Endometrial microvascular endothelial cells (primary cell): Measurements from ENCODE around the gene SYNE1. TPM values are rescaled to one million over a fixed set of nuclear protein-coding genes. Genes with fewer than 3 reads are reported as not detected.

Experiments
- in situ Hi-C: cut with HindIII; loops from 2 replicates; pipeline ENCODE4 v1.10.0; 2017; ENCODE audit warnings: low sequenced_read_pairs, low pct_unique_long_range_greater_than_20kb; ENCODE audit errors: inconsistent ontology term
- total RNA-seq: library from RNA; depleted of rRNA; stranded (reverse); fragments of >200 nt; gene quantifications from one replicate; pipeline ENCODE4 v1.2.3, GENCODE V29; 2015; ENCODE audit errors: inconsistent ontology term

SYNE1 gene
- total RNA-seq, 1 donor from 2014 or later = 61.6 TPM

DNA sequence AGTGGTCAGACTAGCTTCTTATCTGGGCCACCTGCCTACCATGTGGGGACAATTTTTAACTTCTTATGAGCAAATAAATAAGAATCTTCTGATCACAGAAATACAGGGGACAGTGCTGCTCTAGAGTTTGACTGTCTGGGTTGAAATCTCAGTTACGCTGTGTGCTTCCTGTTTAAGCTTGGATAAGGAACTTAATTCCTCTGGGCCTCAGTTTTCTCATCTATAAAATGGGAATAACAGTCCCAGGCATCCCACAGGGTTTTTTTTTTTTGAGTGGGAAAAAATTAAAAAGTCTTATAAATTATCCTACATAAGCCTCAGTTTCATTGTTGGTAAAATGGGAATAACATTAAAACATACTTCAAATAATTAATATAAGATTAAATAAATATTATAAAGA lies 488.8 kb downstream of the SYNE1 start:
- in situ Hi-C loops = loop anchor here (25.0 kb wide), 1 partner anchor 386 kb away; no protein-coding TSS in a partner anchor

DNA sequence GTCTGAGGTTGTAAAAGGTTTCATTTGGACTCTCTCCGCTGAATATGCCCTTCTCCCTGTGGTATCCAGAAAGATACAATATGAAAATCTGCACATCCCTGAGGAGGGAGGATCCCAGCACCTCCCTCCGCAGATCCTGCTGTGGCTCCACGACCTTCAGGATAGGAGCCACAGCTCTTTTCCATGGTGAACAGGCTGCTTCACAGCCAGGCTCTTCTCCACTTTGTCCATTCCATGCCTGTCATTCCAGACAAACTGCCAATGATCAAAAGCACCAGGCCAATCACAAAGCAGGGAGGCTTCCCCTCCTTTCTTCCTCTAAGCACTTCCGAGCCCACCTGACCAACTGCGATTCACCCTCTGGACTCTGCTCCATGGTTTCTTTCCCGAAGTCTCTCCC lies 489.9 kb downstream of the SYNE1 start:
- in situ Hi-C loops = loop anchor here (25.0 kb wide), 1 partner anchor 385 kb away; no protein-coding TSS in a partner anchor

DNA sequence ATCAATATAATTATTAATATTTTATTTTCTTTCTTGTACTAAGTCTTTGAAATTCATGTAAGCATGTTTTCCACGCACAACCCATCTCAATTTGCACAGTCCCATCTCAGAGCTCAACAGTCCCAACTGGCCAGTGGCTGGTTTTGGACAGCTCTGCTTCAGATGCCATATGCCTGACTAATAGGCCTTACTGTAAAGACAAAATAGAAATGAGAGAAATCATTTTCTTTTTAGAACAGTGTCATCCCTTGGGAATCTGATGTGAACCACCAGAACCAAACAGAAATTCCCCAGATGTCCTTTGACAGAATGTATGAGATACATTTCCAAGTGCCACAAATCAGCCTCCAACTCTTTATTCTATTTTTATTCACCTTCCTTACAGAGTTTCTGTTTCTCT lies 490.8 kb downstream of the SYNE1 start:
- in situ Hi-C loops = loop anchor here (25.0 kb wide), 1 partner anchor 384 kb away; no protein-coding TSS in a partner anchor

DNA sequence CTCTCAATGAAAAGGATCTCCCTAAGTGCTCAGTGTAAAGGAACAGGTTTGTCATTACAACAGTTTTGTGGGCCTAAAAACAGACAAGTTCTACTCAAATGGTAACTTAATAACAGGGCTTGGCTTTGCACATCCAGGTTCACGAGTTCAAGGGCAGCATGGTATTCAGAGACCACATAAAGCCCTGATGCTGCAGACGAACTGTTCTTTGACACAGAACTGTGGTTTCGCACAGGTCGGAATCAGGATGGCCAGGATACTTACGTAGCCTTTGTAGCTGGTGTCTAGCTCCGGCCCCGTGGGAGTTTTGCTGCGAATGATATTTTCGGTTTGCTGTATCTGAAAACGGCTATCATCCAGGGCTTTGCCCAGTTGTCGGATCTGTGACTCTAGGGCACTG lies 493.8 kb downstream of the SYNE1 start:
- in situ Hi-C loops = loop anchor here (25.0 kb wide), 1 partner anchor 381 kb away; no protein-coding TSS in a partner anchor

DNA sequence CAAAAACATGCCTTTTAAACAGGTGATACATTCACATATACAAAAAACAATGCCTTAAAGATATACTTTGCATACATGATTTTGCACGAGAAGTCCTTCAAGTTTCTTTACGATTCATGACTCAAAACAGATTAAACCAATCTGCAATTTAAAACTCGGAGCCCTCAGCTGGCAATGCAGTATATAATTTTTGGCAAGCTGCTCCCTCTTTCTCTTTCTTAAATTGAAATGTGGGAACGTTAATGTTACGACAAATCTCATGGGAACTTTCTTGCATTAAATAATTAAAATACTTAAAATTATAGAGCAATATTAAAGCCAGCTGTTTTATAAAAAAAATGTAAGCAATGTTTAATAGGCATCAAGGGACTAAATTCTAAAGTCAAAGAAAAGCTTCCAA lies 495.1 kb downstream of the SYNE1 start:
- in situ Hi-C loops = loop anchor here (25.0 kb wide), 1 partner anchor 380 kb away; no protein-coding TSS in a partner anchor

DNA sequence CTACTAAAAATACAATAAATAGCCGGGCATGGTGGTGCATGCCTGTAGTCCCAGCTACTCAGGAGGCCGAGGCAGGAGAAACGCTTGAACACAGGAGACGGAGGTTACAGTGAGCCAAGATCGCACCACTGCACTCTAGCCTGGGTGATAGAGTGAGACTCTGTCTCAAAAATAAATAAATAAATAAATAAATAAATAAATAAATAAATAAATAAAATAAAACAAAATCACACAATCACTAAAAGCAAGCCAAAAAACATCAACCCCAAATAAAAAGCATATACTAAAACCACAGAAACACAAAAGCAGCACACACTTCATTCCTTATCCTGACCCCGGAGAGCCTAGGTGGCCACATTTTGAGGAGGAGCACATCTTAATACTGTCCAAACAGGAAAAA lies 498.8 kb downstream of the SYNE1 start:
- in situ Hi-C loops = loop anchor here (25.0 kb wide), 1 partner anchor 376 kb away; no protein-coding TSS in a partner anchor

DNA sequence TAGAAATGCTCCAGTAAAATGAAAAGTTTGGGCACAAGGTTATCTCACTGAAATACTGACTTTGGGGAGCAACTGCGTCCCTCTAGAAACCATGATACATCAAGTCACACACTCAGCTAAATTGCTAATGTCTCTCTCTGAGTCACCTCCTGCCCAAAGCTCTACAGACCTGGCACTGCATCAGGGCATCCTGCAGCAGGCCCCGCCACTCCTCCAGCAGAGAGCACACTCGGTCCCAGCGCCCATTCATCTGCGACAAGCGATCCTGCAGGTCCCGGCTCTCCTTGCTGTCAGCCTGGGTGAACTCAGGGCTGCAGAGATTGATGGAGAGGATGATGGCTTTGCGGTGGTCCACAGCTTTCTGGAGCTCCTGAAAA lies 500.7 kb downstream of the SYNE1 start:
- in situ Hi-C loops = loop anchor here (25.0 kb wide), 1 partner anchor 374 kb away; no protein-coding TSS in a partner anchor

DNA sequence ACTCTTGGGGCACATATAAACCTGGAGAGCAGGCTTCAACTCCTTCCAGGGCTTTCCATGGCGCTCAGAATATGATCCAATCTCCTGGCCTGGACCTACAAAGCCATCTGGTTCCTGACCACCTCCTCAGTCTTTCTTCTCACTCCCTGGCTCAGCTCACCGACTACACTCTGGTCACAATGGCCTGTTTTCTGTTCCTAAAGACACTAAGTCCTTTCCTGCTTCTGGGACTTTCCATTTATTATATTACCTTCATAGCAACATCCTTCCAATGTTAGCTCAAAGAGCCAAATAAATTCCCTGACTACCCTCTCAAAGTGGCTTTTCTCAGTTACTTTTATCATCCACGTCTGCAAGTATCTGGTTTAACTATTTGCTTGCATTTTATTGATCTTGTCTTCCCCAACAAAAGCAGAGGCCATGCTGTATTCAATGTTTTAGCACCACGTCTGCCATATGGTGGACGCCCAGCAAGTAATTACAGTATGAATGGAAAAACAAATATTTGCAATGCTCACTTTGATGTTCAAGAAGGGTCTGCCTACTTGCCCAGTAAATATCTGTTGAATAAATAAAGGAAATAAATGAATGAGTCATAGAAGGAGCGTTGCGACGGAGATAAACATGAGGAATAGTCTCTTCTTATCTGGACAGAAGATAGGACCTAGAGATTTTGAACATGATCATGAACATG lies 501.3 kb downstream of the SYNE1 start:
- in situ Hi-C loops = loop anchor here (25.0 kb wide), 1 partner anchor 374 kb away; no protein-coding TSS in a partner anchor

DNA sequence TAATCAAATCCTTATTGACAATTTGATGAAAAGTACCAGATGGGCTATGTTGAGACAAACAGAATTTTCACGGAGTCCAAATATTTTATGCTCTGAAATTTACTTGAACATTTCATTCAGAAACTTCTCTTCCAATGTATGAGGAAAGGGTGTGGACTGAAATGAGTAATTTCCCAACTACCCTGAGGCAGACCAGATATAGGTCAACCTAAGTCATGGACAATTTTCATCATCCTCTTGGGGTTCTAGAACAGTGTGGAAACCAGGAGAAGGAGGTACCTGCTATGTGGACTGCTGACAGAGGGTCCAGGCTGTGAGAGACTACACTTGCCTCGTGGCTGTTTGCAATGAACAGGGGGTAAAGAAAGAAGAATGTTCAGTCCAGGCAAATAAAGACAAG lies 506.7 kb downstream of the SYNE1 start:
- in situ Hi-C loops = loop anchor here (25.0 kb wide), 1 partner anchor 368 kb away; no protein-coding TSS in a partner anchor

DNA sequence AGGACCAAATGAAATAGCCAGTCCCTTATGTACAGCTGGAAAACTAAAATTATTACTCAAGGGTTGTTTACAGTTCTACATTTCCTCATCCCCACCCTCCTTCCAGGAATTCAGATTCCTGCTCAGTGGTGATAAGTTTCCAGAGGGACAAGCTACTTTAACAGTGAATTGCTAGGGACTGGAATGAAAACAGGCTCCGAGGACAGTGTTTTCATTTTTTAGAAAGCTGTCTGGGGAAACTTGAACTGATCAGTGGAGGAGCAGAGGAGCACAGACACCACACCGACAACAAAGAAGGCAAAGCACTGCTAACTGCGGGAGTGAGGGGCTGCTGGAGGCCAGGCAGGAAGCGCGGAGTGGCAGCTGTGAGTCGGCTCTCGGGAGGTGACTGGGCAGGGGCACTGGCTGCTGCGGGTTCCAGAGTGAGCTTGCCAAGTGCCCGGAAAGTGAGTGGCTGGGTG lies 507.4 kb downstream of the SYNE1 start:
- in situ Hi-C loops = loop anchor here (25.0 kb wide), 1 partner anchor 367 kb away; no protein-coding TSS in a partner anchor

DNA sequence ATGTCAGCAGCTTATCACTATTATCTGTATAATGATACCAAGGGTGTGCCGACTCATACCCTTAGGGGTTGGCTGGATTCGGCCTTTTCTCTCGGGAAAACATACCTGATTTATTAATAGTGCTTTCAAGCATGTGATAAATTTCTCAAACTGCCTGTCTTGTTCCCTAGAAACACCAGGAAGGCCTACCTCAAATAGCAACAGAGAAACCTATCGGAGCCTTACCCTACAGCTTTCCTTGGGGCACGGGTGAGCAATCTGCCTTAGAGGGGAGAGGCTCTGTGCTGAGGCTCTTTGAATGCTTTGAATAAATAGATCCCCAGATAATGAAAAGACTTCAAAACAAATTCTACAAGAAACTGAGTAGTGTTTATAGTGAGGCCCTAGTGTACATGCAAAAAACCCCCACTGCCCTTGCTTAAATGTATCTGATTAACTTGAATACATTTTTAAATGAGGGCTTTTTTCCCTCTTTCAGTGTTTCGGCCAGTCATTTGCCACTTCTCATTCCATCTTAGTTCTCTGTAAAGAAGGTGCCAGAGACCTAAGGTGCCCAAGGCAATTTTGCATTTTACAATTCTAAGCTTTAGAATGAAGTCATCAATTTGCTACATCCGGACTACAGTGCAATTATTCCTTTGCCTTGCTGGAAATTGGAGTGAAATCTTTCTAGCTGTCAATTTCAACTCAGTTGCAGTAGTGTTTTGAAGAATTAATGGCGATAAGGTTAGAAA lies 509.6 kb downstream of the SYNE1 start:
- in situ Hi-C loops = loop anchor here (25.0 kb wide), 1 partner anchor 365 kb away; no protein-coding TSS in a partner anchor

DNA sequence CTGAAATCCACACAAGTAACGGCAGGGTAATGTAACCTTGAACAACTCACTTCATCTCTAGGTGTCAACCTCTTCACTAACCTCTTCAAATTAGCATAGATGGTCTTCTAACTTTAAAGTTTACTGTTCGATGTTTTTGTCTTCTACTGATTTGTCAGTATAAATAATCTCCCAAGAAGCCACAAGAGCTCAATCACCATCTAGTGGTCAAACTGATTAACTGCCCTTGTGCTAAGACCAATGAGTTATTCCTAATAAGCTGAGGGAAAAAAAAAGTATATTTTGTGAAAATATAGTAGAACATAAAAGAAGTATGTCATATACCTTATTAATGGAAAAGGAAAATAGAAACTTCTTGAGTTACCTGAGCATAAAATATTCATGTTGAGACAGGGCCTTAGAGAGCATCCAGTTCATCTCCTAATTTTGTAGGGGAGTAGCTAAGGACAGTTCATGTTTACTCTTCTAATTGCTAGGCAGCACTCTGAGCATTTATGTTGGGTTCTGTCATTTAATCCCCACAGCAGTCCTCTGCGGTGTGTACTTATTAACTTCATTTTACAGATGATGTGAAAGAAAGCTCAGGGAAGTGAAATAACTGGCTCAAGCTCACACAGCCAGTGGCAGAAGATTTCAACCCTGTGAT lies 512.6 kb downstream of the SYNE1 start:
- in situ Hi-C loops = loop anchor here (25.0 kb wide), 1 partner anchor 362 kb away; no protein-coding TSS in a partner anchor

DNA sequence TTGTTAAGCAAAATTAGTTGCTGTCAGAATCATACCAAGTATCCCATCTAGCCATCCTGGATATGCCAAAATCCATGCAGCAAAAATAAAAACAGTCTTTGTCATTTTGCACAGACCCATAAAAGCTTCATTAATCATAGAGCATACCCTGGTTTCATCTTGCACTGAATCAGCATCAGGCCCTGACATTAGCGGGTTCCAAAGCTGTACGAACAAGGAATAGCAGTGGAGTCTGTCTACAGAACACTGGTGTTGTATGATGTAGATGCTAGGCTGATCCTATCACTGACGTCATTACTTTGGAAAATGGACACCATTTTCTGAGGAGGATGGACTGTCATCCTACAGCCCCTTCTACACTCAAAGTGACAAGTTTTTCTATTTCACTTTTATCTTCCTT lies 514.1 kb downstream of the SYNE1 start:
- in situ Hi-C loops = no loop called here

DNA sequence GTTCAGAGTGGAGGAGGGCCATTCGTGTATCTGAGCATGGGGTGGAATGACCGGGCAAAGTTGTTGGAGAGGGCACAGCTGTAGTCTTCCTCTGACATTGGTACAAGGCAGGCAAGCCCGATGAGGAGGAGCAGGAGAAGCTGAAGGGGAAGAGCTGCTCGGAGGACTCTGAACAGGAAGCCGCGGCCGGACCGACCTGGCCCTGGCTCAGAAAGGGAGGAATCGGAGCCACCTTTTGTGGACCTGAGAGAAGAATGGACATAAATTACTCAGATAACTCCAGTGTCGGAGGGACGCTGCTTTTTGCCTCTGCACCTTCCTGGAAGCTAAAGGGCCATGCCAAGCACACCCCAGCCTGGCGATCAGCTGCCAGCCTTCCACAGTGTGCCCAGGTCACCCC lies 514.7 kb downstream of the SYNE1 start:
- in situ Hi-C loops = no loop called here

DNA sequence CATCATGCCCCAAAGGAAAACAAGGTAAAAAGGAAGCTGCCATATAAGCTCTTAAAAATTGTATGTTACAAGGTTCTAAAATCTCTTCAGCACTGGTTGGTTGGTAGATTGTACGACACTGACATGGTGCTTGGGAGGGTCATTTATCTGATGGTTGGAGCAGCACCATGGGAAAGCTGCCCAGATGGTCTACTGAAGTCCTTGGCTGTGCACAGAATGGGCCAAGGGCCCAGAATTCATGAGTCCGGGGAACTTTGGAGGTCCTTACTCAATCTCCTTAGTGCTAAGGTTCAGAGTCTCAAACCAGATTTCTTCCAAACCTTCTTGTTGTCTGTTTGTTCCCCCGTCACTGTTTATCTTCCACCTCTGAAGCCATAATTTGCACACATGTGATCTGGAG lies 515.3 kb downstream of the SYNE1 start:
- in situ Hi-C loops = no loop called here

DNA sequence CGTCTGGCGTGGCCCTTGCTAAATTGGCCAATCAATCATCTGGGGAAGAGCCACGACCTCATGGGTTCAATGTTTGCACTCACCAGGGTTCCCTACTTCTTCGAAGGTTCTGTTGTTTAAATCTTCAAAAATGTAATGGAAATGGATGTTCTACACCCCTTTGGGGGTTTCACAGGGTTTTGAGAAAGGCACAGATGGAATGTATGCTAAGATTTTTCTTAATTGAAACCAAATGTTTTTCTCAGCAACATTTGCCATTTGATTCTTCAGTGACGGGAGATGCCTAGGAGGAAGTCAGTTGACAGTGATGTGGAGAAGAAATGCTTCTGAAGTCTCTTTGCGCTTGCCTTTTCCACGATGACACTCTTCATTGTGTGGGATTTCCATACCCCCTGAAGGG lies 517.3 kb downstream of the SYNE1 start:
- in situ Hi-C loops = no loop called here

DNA sequence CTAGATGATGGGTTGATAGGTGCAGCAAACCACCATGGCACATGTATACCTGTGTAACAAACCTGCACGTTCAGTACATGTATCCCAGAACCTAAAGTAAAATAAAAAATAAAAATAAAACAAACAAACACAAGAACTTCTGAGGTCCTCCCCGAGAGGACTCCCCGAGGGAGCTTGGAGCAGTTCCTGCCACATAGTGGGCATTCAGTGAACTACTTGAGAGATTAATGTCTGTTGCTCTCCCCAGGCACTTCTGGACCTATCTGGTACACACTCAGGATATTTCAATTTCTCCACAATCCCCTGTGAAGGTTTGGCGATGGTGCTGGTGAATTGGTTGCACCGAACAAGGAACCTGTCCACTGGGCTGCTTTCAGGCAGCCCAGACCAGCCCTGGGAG lies 518.5 kb downstream of the SYNE1 start:
- in situ Hi-C loops = no loop called here

DNA sequence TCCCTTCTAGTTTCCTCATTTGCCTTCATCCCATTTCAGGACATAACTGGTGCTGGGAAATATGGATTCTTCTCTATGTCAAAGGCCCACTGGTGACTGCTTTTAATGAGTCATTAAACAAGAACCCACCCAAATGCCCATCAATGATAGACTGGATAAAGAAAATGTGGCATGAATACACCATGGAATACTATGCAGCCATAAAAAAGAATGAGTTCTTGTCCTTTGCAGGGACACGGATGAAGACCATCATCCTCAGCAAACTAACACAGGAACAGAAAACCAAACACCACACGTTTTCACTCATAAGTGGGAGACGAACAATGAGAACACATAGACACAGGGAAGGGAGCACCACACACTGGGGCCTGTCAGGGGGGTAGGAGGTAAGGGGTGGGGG lies 518.9 kb downstream of the SYNE1 start:
- in situ Hi-C loops = no loop called here
